KG1 (cell line): Measurements from ENCODE around the gene DNAAF8.

Source experiments
- DNase-seq: peaks from one replicate; lab custom pipeline; 2025; lab: John Stamatoyannopoulos, UW

The DNAAF8 gene

GRCh38 chr16:4734063-4734729 lies at the start of gene DNAAF8, which contains the start of gene ANKS3:
Gene DNAAF8 (plus strand): TSS chr16:4734537. CDS start chr16:4736515, 1,978 bp downstream.
Gene ANKS3 (minus strand): TSS chr16:4734271. CDS start chr16:4730149, 4,122 bp downstream.
- DNase-seq: peak; percentile 57

DNA sequence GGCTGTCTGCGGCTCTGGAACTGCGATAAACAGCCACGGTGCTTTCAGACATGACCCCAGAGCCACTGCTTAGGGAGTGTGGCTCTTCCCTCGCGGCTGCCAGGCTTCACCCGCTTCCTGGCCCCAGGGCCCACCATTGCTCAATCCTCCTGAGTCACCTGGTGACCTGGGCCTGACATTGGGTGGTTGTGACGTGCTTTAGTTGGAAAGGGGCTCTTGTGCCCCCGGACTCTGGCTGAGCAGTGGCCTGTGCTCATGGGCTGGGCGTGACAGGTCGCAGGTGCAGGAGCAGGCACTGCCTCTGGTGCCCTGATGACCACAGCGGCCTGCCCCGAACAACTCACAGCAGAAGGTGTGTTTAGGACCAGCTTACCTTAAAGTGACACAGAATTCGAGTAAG lies 49.6 kb upstream of the DNAAF8 start:
- no peak for DNase-seq

DNA sequence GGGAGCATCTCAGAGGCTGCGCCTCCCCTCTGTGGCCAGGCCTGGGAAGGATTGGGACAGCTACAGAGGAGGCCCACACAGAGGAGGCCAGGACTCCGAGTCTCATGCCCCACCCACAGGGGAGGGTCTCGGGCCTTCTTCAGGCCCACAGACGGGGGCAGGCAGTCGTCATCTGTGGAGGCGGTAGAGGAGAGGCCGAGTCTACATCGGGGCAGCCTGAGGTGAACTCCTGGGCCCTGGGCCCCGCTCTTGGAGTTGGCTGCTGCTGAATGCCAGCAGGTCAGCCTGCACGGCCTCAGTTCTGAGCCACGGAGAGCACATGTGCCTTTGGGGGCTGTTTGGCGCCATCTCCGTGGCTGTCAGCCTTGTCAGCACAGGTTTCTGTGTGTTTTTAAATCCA lies 49.0 kb upstream of the DNAAF8 start:
- DNase-seq: no peak

DNA sequence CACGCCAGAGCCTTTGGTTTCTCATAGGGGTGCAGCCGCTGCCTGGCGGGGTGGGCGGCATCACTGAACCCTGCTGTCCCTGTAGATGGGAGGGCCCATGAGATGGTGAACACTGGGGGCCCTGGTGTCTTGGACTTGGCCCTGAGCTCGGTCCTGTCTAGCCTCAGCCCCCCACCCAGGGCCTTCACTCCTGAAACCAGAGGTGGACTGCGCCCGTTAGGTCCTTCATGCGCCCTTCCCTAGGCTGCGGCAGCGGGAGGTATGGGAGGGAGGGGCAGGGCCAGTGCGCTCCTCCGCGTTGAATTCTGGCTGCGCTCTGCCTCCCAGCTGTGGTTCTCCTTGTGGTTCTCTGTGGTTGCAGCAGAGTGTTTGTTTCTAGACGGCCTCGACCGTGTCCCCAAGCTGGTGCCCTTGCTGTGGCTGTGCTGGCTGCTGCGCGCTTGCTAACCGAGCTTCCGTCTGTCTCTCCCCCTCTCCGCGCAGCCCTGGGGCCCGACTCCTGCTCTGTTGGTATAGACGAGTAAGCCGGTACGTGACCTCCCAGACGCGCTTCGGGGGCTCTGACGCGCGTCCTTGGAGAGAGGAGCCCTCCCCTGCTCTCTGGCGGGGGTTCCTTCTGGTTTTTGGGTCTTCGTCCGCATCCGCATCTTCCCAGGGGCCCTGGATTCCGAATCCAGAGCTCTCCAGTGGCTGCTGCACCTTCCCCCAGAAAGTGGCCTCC lies 48.4 kb upstream of the DNAAF8 start:
- no peak for DNase-seq

DNA sequence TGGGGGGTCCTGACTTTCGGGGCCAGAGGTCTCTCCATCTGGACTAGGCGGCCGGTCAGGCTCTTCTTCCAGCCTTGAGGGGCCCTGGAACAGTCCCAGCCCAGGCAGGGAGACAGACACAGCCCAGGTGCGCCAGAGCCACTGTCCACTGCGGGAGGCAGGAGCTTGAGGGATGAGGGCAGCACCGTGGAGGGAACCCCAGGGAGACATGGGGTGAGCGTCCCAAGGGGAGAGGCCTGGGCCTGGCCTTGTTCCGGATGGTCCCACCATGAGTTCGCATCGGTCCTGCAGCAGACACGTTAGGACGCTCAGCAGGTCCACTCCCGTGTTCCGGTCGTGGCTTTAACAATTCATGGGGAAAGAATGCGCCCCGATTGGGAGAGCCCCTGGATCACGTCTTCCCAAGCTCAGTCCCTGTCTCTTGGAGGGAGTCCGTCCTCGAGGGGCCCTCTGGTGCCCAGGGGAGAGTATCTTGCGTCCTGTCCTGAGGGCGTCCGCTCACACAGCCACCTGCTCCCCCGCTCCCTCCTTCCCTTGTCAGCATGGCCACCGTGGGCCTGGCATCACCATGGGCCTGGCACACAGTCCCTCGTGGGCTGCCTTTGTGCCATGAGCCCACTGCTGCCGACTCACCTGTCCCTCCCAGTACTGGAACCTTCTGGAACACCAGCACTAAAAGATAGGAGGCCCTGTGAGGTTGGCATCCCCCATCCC lies 47.7 kb upstream of the DNAAF8 start:
- no peak for DNase-seq

DNA sequence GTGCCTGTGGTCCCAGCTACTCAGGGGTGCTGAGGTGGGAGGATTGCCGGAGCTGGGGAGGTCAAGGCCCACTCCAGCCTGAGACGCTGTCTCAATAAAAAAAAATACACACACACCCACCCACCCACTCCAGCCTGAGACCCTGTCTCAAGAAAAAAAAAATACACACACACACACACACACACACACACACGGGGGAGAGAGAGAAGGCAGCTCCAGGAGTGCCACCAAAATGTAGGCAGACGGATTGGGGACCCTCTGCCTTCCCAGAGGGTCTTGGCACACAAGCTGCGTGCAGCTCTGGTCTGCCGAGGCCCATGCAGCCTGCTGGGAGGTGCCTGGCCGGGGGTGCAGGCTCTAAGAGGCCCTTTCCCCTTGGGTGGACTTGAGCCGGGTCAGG lies 46.9 kb upstream of the DNAAF8 start:
- DNase-seq: no peak

- no peak for DNase-seq
Observed at GRCh38 chr16:4687946-4688673, 46.2 kb upstream of the DNAAF8 start.

DNA sequence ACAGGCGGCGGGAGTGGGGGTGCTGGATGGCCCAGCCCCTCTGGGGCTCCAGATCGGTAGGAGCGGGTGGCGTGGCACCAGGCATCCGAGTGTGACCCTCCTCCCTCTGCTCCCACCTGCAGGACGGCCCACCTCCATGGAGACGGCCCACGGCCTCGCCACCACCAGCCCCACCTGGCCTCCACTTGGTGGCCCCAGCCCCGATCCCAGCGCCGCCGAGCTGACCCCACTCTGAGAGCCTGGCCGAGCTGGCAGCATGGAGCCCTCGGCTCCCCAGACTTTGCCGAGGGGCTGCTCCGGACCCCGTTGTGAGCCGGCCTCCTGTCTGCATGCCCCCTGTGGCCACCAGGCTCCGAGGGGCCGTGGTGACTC lies 45.7 kb upstream of the DNAAF8 start:
- no peak for DNase-seq

DNA sequence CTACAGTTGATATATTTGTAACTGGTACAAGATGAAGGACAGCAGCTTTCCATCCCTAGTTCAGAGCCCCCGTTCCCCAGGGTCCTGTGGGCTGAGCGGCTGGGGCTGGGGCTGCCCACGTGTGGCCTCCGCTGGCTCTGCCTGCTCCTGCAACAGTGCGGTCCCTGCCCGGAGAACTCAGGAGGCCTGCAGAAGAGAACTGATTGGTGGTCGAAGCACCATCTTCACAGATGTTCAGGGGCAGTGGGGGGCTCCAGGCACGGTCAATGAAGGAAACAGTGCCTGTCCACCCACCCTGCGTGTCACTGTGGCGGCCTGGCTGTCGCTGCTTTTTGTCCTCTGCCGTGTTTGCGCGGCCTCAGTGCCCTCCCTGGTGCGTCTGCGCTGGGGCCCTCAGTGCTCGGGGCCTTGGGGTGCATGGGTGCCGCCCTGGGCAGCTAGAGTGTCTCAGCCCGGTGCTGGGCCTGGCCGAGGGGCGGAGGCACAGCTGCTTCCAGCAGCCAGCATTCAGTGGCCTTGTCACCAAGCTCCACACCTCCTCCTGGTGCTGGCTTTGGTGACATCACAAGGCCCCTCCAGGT lies 45.2 kb upstream of the DNAAF8 start:
- no peak for DNase-seq

- no peak for DNase-seq
Observed at GRCh38 chr16:4689864-4690704, 44.3 kb upstream of the DNAAF8 start.

- DNase-seq: no peak
Observed at GRCh38 chr16:4690946-4691665, 43.2 kb upstream of the DNAAF8 start.

- no peak for DNase-seq
Observed at GRCh38 chr16:4691666-4692412, 42.5 kb upstream of the DNAAF8 start.

DNA sequence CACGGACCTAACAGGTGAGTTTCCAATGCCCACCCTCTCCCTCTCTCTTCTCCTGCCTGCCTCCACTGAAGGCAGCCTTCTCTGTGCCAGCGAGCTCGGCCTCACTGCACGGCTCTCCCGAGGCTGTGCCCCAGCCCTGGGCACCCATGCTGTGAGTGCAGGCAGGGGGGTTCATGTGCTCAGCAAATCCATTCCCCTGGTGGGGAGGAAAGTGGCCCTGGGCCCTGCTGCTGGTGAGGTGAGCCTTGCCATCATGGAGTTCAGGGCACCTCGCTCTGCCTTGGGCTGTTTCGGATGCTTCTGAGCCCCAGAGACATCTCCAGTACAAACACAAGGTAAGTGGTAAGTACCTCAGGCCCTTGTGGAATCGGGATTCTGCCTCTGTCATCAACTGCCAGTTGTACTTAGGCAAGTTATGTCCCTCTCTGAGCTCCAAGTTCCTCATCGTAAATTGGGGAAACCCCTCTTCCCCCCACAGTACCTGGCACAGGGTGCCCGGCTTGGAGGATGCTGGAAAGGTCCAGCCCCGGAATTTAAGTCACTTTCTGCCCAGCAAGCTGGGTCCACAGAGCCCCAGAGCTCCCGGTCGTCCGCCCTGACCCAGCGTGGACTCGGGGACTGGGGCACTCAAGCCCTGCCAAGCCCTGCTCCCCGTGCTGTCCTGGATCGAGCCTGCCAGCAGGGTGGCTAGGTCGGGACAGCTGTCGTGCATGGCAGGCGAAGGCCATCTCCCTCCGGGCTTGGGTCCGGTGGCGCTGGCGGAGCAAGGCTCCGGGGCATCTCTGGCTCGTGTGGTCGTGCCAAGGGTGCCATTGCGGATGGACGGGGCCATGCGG lies 41.7 kb upstream of the DNAAF8 start:
- DNase-seq: no peak

- peak; percentile 83 for DNase-seq
Observed at GRCh38 chr16:4693296-4693955, 40.9 kb upstream of the DNAAF8 start, which contains the start of gene NUDT16L1. Gene NUDT16L1 (plus strand): TSS chr16:4693562. CDS start chr16:4693727, 165 bp downstream.

GRCh38 chr16:4693956-4694641 lies 40.2 kb upstream of the DNAAF8 start:
- peak; percentile 21 for DNase-seq

DNA sequence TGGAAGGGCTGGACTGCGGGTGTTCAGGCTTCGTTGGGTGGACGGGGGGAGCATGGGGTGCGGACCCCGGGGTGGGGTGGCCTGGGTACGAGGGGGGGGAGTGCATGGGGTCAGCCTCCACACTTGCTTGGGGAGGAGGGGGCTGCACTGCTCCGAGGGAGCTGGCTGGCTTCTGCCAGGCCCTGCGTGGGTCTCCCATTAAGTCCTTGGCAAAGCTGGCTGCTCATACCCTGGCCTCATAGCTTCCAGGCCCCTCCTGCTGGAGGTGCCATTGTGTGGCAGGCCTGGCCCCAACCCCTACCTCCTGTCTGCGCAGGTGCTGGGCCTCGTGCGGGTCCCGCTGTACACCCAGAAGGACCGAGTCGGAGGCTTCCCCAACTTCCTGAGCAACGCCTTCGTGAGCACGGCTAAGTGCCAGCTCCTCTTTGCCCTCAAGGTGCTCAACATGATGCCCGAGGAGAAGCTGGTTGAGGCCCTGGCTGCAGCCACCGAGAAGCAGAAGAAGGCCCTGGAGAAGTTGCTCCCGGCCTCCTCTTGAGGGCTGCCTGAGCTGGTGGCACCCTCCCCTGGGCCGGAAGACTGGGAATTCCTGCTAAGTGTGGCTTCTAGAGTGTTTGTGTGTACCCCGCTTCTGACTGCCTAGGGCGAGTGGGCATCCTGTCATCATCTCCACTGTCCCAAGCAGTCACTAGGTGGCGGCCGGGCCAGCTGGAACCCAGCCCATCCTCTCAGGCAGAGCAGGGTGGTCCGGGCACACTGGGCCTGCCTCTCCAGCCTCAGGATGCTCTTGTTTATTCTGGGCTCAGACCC lies 39.5 kb upstream of the DNAAF8 start:
- DNase-seq: no peak
